Effector CD4-positive, alpha-beta T cell (primary cell): Measurements from ENCODE around the gene NDUFAF4.

Experiments
- DNase-seq: peaks from one replicate; pipeline ENCODE4 v3.0.0-alpha.2; 2020
- total RNA-seq: gene quantifications from one replicate; lab custom pipeline; 2026; lab: John Stamatoyannopoulos, UW

Gene NDUFAF4
- total RNA-seq, result 16.7 reads per million, percentile 43 among the genes with 10 or more reads in this experiment

DNA sequence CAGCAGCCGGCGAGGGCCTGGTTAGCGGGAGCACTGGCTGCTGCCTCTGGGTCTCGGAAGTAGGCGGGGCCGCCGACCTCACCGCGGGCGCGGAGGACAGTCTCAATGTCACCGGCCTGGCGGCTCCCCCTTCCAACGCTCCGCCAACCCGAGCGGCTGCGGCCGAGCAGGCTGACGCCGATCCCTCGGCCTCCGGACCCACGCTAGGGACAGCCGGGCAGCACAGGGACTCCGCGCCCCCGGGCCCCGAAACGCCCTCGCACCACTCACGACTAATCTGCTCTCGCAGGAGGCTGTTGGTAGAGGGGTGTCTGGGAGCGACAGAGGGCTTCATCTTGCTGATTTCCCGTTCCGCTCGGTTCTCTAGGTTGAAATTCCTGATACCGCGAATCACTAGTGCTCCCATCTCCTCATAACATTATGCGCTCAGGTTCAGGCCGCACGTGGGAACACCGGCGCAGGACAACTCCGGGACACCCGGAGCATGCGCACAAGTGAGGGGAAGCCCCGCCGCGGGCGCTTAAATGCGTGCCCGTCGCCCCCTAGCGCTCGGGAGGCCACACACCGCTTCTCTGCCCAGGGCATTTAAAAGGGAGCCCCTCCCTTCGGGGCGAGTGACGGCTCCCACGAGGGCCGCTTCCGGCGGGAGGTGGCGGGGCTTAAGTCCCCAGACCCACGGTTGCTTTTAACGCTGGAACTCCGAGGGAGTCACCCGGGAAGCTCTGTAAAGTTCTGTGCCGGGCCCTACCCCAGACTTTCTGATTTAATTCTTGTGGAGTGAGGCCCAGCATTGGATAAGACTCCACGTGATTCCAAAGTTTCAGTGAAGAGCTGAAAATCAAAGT lies at the start of gene NDUFAF4:
TSS of gene NDUFAF4 (minus strand) at position 496 of the 845 bp plus-strand sequence. CDS start at position 406, 90 bp downstream.
- DNase-seq, result peak; percentile 96

DNA sequence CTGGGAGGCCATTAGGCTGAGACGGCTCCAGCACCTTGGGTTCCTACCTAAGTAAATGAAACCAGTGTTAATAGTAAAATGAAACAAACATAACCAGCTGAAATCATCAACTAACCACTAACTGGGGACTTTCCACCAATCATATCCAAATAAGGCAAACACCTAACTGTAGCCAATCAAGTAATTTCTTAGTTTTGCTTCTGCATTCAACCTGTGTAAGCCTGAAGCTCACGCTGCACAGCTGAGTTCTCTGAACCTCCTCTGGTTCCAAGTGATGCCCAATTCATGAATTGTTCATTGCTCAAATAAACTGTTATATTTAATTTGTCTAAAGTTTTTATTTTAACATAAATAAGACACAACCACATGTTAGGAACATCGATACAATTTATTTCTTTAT lies 49.4 kb upstream of the NDUFAF4 start:
- DNase-seq, result no peak

- no peak for DNase-seq
Observed at GRCh38 chr6:96943555-96944215, 46.0 kb upstream of the NDUFAF4 start.

- DNase-seq, result no peak
Observed at GRCh38 chr6:96942676-96943075, 45.0 kb upstream of the NDUFAF4 start.

DNA sequence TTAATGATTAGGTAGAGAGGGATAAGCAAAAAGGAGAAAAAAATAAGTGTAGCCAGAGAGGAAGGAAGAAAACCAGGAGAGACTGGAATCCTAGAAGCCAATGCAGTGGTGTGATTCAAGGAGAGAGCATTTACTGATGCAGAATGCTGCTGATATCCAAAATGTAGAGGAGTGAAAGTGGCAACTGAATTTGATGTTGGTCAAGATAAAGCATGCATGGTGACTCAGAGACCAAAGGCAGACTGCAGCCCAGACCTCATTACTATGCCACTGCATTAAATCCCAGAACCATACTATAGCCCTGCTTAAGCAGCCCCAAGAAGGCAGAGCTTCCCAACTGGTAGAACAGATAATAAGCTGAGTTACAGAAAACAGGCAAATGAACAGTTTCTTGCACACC lies 42.6 kb upstream of the NDUFAF4 start:
- DNase-seq, result no peak

DNA sequence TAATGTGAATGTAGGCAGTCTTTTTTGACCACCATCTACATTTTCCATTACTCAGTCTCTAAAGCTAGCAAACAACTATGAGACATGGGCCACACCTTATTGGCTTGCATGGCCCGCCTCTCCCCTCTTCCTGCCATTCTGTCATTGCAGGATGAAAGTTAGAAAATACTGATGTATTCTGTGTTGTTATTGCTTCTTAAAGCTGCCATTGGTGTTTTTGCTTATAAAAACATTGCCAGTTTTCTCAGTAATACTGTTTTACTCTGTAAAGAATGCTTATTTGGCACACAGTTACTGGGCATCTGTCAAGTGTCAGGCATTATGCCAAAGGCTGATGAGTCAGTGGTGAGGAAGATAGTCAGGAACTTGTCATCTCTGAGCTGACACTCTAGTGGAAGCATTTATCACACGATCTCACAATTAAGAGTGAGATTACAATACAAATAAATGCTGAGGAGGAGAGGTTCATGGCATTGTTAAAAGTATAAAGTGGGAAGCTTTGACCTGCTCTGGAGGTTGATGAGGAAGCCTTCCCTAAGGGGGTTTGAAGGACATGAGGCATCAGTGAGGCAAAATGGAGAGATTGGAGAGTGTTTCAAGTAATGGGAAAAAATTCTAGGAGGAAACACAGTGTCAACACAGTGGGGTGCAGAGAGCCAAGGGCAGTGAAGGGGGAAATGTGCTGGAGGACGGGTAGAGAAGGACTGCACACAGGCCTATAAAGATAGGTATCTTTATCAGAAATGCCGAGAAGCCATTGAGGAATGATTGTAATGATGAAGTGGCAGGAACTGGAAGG lies 41.5 kb upstream of the NDUFAF4 start:
- DNase-seq, result no peak

GRCh38 chr6:96934087-96934486 lies 36.4 kb upstream of the NDUFAF4 start:
- DNase-seq, result no peak

- no peak for DNase-seq
Observed at GRCh38 chr6:96931198-96931597, 33.5 kb upstream of the NDUFAF4 start.

GRCh38 chr6:96929741-96930140 lies 32.0 kb upstream of the NDUFAF4 start:
- DNase-seq, result no peak

DNA sequence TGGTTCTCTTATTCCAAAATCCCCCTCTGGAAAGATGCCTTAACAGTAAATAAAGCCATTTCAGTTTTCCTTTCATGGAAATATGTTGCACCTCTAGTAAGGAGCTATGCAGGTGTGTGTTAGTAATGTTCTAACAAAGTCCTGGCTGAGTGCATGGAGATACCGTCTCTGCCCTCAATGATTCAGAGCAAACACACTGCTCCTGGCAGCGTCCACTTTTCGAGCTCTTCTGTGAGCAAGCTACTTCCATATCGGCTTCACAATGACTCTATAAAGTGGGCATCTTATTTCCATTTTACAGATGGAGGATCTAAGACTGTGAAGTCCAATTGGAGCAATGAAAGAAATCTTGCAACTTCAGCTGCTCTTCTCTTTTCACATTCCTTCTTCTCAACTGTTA lies 30.0 kb upstream of the NDUFAF4 start:
- DNase-seq, result no peak

DNA sequence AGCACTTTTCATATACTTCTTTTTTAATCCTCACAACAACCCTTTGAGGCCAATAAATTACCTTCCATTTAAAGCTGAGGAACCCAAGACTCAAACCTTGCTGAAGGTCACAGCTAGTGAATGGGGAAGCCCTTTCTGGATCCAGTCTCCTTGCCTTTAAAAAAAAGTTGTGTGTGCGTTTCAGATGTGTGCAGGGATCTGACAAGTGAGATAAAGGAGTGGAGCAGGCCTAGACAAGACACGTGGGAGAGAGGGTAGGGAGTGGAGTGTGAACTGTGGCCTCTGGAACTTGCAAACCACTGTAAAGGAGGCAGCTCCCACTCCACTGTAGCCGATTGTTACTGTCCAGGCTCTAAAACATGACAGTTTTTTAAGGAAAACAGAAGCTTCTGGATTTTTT lies 28.7 kb upstream of the NDUFAF4 start:
- no peak for DNase-seq

DNA sequence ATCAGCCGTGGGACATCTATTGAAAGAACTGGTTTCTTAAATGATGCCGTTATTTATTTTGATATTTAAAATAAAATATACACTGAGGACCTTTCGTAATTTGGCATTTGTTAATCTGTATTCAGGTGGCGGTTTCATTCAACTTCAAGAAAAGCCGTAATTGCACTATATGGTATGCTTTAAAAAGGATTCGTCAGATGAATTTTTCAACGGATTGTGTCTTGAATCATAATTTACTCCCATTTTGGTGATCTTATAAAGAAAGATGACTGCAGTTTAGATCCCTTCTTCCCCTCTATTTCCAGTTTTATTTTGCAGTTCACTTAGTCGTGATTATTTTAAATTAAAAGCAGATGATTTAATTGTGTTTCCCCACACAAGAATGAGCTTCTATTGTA lies 27.6 kb upstream of the NDUFAF4 start:
- no peak for DNase-seq

DNA sequence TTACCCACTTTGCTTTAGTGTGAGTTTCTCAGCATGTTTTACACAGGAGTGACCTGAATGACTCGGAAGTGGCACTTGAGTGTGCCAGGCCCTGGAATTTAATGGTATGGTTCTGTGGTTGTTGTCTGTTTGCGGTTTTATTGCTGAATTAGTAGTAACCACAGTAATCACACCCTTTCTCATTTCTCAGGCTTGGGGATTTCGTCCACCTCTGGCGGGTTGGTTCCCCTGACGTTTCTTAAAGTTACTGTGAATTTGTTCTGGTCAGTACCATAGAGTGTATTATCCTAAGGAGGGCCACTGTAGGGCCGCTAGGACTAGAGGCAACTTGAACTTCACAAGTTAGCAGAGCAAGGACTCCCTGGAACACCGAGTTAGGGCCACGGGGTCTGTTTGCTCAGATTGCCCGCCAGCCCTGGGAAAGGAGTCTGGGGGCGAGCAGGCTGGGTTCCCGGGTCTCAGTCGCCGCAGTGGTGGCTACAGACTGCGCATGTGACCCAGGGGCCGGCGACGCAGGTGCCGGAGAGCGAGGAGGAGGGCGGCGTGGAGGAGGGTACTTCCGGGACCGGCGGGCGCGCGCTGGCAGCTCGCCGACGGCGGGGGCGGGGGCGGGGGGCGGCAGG lies 26.3 kb upstream of the NDUFAF4 start:
- peak; percentile 5 for DNase-seq

- no peak for DNase-seq
Observed at GRCh38 chr6:96923400-96923799, 25.7 kb upstream of the NDUFAF4 start.

- no peak for DNase-seq
Observed at GRCh38 chr6:96917098-96917497, 19.4 kb upstream of the NDUFAF4 start.

GRCh38 chr6:96913621-96914020 lies 15.9 kb upstream of the NDUFAF4 start:
- DNase-seq, result no peak

DNA sequence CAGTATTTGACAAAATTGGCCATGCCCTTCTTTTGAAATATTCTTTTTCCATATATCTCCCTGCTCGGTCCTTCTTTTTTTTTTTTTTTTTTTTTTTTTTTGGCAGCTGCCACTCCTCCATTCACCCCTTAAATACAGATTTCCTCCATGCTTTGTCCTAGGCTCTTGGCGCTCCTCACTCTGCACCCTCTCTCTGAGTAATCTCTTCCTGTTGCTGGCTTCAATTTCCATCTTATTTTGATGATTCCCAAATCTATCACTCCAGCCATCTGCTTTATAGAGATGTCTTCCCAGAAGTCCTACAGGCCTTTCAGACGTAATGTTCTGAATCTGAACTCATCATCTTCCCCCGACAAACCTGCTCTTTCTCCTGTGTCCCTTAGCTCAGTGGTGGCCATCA lies 14.1 kb upstream of the NDUFAF4 start:
- DNase-seq, result no peak

DNA sequence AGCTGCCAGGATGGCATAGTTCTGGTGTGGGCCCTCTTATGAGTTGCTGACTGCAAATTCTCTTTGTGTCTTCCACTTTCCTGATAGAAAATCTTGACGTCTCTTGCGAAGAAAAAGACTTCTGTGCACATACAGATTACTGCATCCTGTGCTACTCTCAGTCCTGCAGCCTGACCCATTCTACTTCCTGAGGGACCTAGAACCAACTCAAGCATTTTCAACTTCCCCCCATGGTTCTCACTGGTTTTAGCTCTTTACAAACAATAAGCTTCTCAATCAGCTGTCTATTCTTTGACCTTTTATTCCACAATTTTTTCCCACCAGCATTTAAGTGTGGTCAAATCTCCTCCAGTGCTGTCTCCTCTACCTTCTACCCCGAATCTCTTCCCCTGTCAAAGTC lies 13.5 kb upstream of the NDUFAF4 start:
- DNase-seq, result no peak

- DNase-seq, result no peak
Observed at GRCh38 chr6:96909811-96910210, 12.1 kb upstream of the NDUFAF4 start.

DNA sequence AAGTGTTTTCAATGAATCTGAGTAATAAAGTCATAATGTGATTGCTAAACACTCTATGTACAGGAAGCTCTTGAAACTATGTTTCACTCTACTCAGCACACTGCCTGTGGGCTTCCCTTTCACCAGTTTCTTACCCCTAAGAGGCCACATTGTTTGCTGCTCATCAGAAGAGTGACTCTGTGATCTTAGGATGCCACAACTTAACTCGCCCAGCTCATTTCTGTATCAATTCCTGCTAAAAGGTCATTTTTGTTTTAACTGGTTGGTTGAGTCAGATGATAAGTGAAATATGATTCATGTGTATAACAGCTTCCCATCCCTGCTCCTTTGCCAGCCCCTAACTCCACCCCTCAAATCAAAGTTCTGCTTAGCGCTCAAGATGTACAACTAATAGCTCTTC lies 9.8 kb upstream of the NDUFAF4 start:
- DNase-seq, result no peak

DNA sequence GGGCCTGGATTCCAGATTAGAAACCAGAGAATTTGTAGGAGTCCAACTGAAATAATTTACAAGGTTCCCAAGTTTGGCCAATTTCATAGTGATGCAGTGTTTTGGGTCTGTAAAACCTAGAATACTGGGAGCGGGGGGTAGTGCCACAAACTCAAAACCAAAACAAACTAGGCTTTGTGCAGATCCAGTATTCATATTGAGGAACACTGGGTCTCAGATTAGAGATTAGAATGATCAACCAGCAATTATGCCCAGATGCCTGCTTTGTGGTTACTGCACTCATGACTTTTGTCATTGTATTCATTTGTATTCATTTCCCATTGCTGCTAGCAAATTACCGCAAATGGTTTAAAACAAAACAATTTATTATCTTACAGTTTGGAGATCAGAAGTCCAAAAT lies 3.2 kb upstream of the NDUFAF4 start:
- no peak for DNase-seq

- DNase-seq, result no peak
Observed at GRCh38 chr6:96899451-96899998, 1.8 kb upstream of the NDUFAF4 start.

DNA sequence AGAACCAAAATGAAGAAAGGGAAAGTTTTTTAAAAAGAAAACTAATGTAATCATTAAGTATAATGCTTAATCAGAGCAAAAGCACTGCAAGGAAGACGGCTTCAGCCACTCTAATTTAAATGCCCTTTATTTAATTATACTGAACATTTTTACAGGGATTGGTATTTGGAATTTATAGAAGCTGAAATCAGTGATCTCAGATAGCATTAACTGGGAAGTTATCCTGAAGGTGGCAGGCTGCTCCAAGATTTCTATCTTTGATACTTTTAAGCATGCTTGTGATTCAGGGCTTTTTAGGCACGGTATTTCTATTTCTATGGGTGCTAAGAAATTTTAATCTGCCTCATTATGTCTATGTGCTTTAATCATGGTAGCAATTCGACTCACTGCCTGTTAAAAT lies 1.3 kb upstream of the NDUFAF4 start:
- DNase-seq, result no peak
